SK-N-SH (cell line): Measurements from ENCODE around the gene WDR75.
A peak's percentile ranks its signal among the peaks of the same experiment; 100 is the strongest.

Experiments
- ELF1 ChIP-seq: IDR thresholded peaks from 2 replicates; pipeline ENCODE4 v1.4.0; 2012
- FOXJ3 ChIP-seq: sonication (generic); formaldehyde crosslinking; IDR thresholded peaks from 2 replicates; pipeline ENCODE4 v1.5.1; 2020; ENCODE audit warnings: mild to moderate bottlenecking, missing genetic modification reagents
- FOXM1 ChIP-seq: IDR thresholded peaks from 2 replicates; pipeline ENCODE4 v1.4.0; 2012; ENCODE audit warnings: low read depth, mild to moderate bottlenecking
- GABPA ChIP-seq: IDR thresholded peaks from 2 replicates; pipeline ENCODE4 v1.4.0; 2012; ENCODE audit warnings: low read depth, mild to moderate bottlenecking
- RFX5 ChIP-seq: IDR thresholded peaks from 2 replicates; pipeline ENCODE4 v1.6.1; 2012; ENCODE audit warnings: mild to moderate bottlenecking, improper control_type of control experiment, low read length
- TF ChIP-seq, protein P1 (sequence below): fragments of 200-600 bp; sonication (generic); IDR thresholded peaks from 2 replicates; pipeline ENCODE4 v1.6.1; 2017; ENCODE audit warnings: antibody characterized with exemption, mild to moderate bottlenecking, moderate library complexity

DNA sequence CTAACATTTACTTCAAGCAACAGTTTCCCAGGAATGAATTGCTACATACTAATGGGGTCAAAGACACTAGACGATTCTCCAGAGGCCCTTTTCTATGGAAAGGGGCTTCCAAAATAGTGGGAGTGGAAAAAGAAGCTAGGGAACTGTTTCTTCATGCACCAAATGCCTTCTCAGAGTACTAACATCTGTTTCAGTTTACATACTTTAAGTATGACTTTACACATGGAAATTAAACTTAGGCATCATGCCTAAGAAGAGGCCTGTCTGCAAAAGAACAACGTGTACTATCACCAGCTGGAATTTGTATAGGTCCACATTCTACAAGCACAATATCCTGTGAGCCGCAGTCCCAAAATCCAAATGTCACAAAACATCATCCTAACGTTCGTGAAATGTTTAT is 29.4 kb upstream of the WDR75 start:
- TF ChIP-seq RFX5, result no peak
- no peak for TF ChIP-seq ELF1
- TF ChIP-seq, protein P1, sequence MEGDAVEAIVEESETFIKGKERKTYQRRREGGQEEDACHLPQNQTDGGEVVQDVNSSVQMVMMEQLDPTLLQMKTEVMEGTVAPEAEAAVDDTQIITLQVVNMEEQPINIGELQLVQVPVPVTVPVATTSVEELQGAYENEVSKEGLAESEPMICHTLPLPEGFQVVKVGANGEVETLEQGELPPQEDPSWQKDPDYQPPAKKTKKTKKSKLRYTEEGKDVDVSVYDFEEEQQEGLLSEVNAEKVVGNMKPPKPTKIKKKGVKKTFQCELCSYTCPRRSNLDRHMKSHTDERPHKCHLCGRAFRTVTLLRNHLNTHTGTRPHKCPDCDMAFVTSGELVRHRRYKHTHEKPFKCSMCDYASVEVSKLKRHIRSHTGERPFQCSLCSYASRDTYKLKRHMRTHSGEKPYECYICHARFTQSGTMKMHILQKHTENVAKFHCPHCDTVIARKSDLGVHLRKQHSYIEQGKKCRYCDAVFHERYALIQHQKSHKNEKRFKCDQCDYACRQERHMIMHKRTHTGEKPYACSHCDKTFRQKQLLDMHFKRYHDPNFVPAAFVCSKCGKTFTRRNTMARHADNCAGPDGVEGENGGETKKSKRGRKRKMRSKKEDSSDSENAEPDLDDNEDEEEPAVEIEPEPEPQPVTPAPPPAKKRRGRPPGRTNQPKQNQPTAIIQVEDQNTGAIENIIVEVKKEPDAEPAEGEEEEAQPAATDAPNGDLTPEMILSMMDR, result no peak
- TF ChIP-seq GABPA, result no peak
- peak; percentile 59; the same call in 1 of the 2 replicates for TF ChIP-seq FOXM1
- TF ChIP-seq FOXJ3, result no peak
